GM21526 (cell line): ENCODE results near the gene SPECC1L.
A peak's percentile ranks its signal among the peaks of the same experiment; 100 is the strongest.
"Not testable (repeated sequence)": the region's sequence is repeated elsewhere in the genome, so short reads cannot be mapped to it uniquely, and the experiment has no call there.

Source experiments
- ATAC-seq: cut with Tn5 transposase; IDR thresholded peaks from one replicate; pipeline ENCODE4 v1.9.1; 2021; ENCODE audit warnings: moderate library complexity; ENCODE audit not compliant: unreplicated experiment, low FRiP score

Gene SPECC1L

GRCh38 chr22:24270556-24271385 lies at the start of gene SPECC1L:
Gene SPECC1L (plus strand): TSS chr22:24270831. CDS start chr22:24302232, 31,401 bp downstream.
- ATAC-seq, result peak; percentile 80

GRCh38 chr22:24224468-24224867 lies 46.2 kb upstream of the SPECC1L start:
- ATAC-seq, result no peak

GRCh38 chr22:24225044-24225601 lies 45.5 kb upstream of the SPECC1L start:
- no peak for ATAC-seq

- no peak for ATAC-seq
Observed at GRCh38 chr22:24225951-24226350, 44.7 kb upstream of the SPECC1L start.

GRCh38 chr22:24230911-24231656 lies 39.5 kb upstream of the SPECC1L start:
- ATAC-seq, result no peak

- ATAC-seq, result no peak
Observed at GRCh38 chr22:24231706-24232105, 38.9 kb upstream of the SPECC1L start.

- ATAC-seq, result no peak
Observed at GRCh38 chr22:24232124-24232523, 38.5 kb upstream of the SPECC1L start.

- no peak for ATAC-seq
Observed at GRCh38 chr22:24232725-24233124, 37.9 kb upstream of the SPECC1L start.

- ATAC-seq, result no peak
Observed at GRCh38 chr22:24233235-24233634, 37.4 kb upstream of the SPECC1L start.

GRCh38 chr22:24233816-24234215 lies 36.8 kb upstream of the SPECC1L start:
- ATAC-seq, result no peak

GRCh38 chr22:24235315-24235714 lies 35.3 kb upstream of the SPECC1L start:
- no peak for ATAC-seq

- ATAC-seq, result no peak
Observed at GRCh38 chr22:24236656-24237055, 34.0 kb upstream of the SPECC1L start.

- not testable (repeated sequence) for ATAC-seq
Observed at GRCh38 chr22:24238101-24238694, 32.4 kb upstream of the SPECC1L start.

GRCh38 chr22:24240381-24240780 lies 30.2 kb upstream of the SPECC1L start:
- no peak for ATAC-seq

GRCh38 chr22:24240985-24241692 lies 29.5 kb upstream of the SPECC1L start:
- not testable (repeated sequence) for ATAC-seq

- not testable (repeated sequence) for ATAC-seq
Observed at GRCh38 chr22:24243417-24243816, 27.2 kb upstream of the SPECC1L start.

GRCh38 chr22:24244144-24244787 lies 26.4 kb upstream of the SPECC1L start:
- no peak for ATAC-seq

- ATAC-seq, result not testable (repeated sequence)
Observed at GRCh38 chr22:24245030-24245431, 25.6 kb upstream of the SPECC1L start, which contains the start of gene GGT5. Gene GGT5 (minus strand): TSS chr22:24245082. CDS start chr22:24244725, 357 bp downstream.
